OCI-LY7 (cell line): ENCODE measurements around the gene TIFAB. TPM values are rescaled to one million over a fixed set of nuclear protein-coding genes. Genes with fewer than 3 reads are reported as not detected.

Experiments used
- BruUV-seq: library from RNA; stranded (reverse); fragments of 400-500 nt; replicated peaks from 2 replicates; lab custom pipeline; 2021; lab: Mats Ljungman, UMichigan
- CTCF ChIA-PET: fragments of 300-600 bp; sonication (Branson Sonifier 250); formaldehyde crosslinking; loops from one replicate; lab custom pipeline; 2022; ENCODE audit warnings: antibody characterized with exemption; ENCODE audit not compliant: unreplicated experiment; lab: Charles Lee
- POLR2A ChIA-PET: fragments of 300-600 bp; sonication (Branson Sonifier 250); formaldehyde crosslinking; loops from one replicate; lab custom pipeline; 2022; ENCODE audit warnings: antibody characterized with exemption; lab: Charles Lee
- DNase-seq: peaks from one replicate; pipeline ENCODE4 v3.0.0-alpha.2; 2015; ENCODE audit warnings: low spot score
- H2AFZ ChIP-seq: fragments of 200-600 bp; sonication (generic), shearing (Covaris generic); 2 replicates; pipeline ENCODE4 v1.6.1; 2014; ENCODE audit warnings: mild to moderate bottlenecking, antibody characterized with exemption, low read length, moderate library complexity
- H3K27ac ChIP-seq: fragments of 200-600 bp; sonication (generic); 2 replicates; pipeline ENCODE4 v1.5.1; 2014; ENCODE audit warnings: mixed run types, low read depth, mild to moderate bottlenecking, moderate library complexity, low read length, inconsistent platforms; ENCODE audit not compliant: poor library complexity, severe bottlenecking
- H3K36me3 ChIP-seq: fragments of 200-600 bp; sonication (generic); 2 replicates; pipeline ENCODE4 v1.6.1; 2014; ENCODE audit warnings: mild to moderate bottlenecking, antibody characterized with exemption, low read length, moderate library complexity, mixed read lengths; ENCODE audit not compliant: insufficient read depth
- H3K4me1 ChIP-seq: fragments of 200-600 bp; sonication (generic); 2 replicates; pipeline ENCODE4 v1.5.1; 2014; ENCODE audit warnings: mild to moderate bottlenecking, low read length; ENCODE audit not compliant: insufficient read depth, poor library complexity, severe bottlenecking
- H3K4me2 ChIP-seq: fragments of 200-600 bp; sonication (generic); 2 replicates; pipeline ENCODE4 v1.6.1; 2014; ENCODE audit warnings: mild to moderate bottlenecking, low read length
- H3K4me3 ChIP-seq: fragments of 200-600 bp; sonication (generic); 2 replicates; pipeline ENCODE4 v1.5.1; 2014; ENCODE audit warnings: mild to moderate bottlenecking, low read depth, low read length; ENCODE audit not compliant: poor library complexity, severe bottlenecking
- H3K79me2 ChIP-seq: fragments of 200-600 bp; sonication (generic); 2 replicates; pipeline ENCODE4 v1.6.1; 2016; ENCODE audit warnings: low read depth, mild to moderate bottlenecking, low read length, moderate library complexity, mixed read lengths; ENCODE audit not compliant: insufficient read depth
- H3K9me2 ChIP-seq: fragments of 200-600 bp; sonication (generic); 2 replicates; pipeline ENCODE4 v1.6.1; 2016; ENCODE audit warnings: mild to moderate bottlenecking, low read length, mixed read lengths; ENCODE audit not compliant: insufficient read depth
- H3K9me3 ChIP-seq: fragments of 200-600 bp; sonication (generic); 2 replicates; pipeline ENCODE4 v1.6.1; 2014; ENCODE audit warnings: mild to moderate bottlenecking, mixed run types, low read length, mixed read lengths
- H4K20me1 ChIP-seq: fragments of 200-600 bp; sonication (generic); 2 replicates; pipeline ENCODE4 v1.6.1; 2014; ENCODE audit warnings: mild to moderate bottlenecking, antibody characterized with exemption, low read length, moderate library complexity, mixed read lengths; ENCODE audit not compliant: insufficient read depth
- CTCF ChIP-seq: fragments of 200-600 bp; sonication (generic); conservative IDR thresholded peaks from 2 replicates; pipeline ENCODE4 v1.5.1; 2014; ENCODE audit warnings: mild to moderate bottlenecking, antibody characterized with exemption, low read length, moderate library complexity, mixed read lengths
- EZH2phosphoT487 ChIP-seq: fragments of 200-600 bp; sonication (generic); IDR thresholded peaks from 2 replicates; pipeline ENCODE4 v1.6.1; 2018; ENCODE audit warnings: low read depth, borderline replicate concordance, mild to moderate bottlenecking, mixed run types, antibody characterized with exemption, low read length, moderate library complexity, mixed read lengths
- intact Hi-C: fragments of 100-400 bp; cut with micrococcal nuclease; formaldehyde crosslinking; loops from one replicate; pipeline ENCODE4 v1.10.0; 2022; ENCODE audit not compliant: unreplicated experiment
- total RNA-seq, 2 experiments: library from RNA; depleted of rRNA in 1 of 2; stranded (reverse); fragments of >200 nt in 1 of 2; shearing (Covaris generic) in 1 of 2; gene quantifications; 2 replicates each; pipeline ENCODE4 v1.2.3, GENCODE V29; 2014 to 2022

TIFAB gene
- total RNA-seq, 2 experiments from 2014 or later, result not detected

GRCh38 chr5:135455876-135456237 lies 3.7 kb upstream of the TIFAB start:
- Histone ChIP-seq H3K79me2 (no peaks in the 10 kb centered on the region), H3K27ac (no peak overlapping the region), H3K9me2 (no peaks in the 10 kb centered on the region), H3K9me3 (no peaks in the 10 kb centered on the region), H2AFZ (no peak overlapping the region), H3K36me3 (no peaks in the 10 kb centered on the region), H4K20me1 (no peaks in the 10 kb centered on the region), H3K4me3 (no peak overlapping the region), H3K4me1 (no peaks in the 10 kb centered on the region), H3K4me2 (no peak overlapping the region)
- intact Hi-C loops, result no loop called here
- BruUV-seq, result no TSS peak
- ChIA-PET CTCF (no interaction called here), POLR2A (interaction anchor here (0.6 kb wide), 1 partner anchor 50 kb away, joined by 7 read pairs; no protein-coding TSS in a partner anchor)
- TF ChIP-seq CTCF (no peak), EZH2phosphoT487 (no peak)
- DNase-seq, result no peak

- ChIA-PET CTCF (interaction anchor here (0.6 kb wide), 1 partner anchor 97 kb away, joined by 4 read pairs; no protein-coding TSS in a partner anchor), POLR2A (no interaction called here)
- no peak overlapping the region for H3K4me2 ChIP-seq
- intact Hi-C loops, result no loop called here
- BruUV-seq, result no TSS peak
- no peaks in the 10 kb centered on the region for H3K9me3 ChIP-seq
- H2AFZ ChIP-seq, result no peak overlapping the region
- no peaks in the 10 kb centered on the region for H3K36me3 ChIP-seq
- no peaks in the 10 kb centered on the region for H3K9me2 ChIP-seq
- H3K4me1 ChIP-seq, result no peaks in the 10 kb centered on the region
- H3K27ac ChIP-seq, result no peak overlapping the region
- no peak overlapping the region for H3K4me3 ChIP-seq
- no peaks in the 10 kb centered on the region for H3K79me2 ChIP-seq
- no peaks in the 10 kb centered on the region for H4K20me1 ChIP-seq
- DNase-seq, result no peak
- TF ChIP-seq EZH2phosphoT487, result no peak
- TF ChIP-seq CTCF, result no peak
Measured at GRCh38 chr5:135454946-135455345, 2.8 kb upstream of the TIFAB start.

- H3K4me1 ChIP-seq, result no peaks in the 10 kb centered on the region
- H3K4me2 ChIP-seq, result no peak overlapping the region
- no peaks in the 10 kb centered on the region for H3K9me2 ChIP-seq
- ChIA-PET POLR2A (no interaction called here), CTCF (no interaction called here)
- no peak overlapping the region for H3K4me3 ChIP-seq
- H3K79me2 ChIP-seq, result no peaks in the 10 kb centered on the region
- TF ChIP-seq EZH2phosphoT487 (no peak), CTCF (no peak)
- intact Hi-C loops, result no loop called here
- no peaks in the 10 kb centered on the region for H3K9me3 ChIP-seq
- no peak for DNase-seq
- no peaks in the 10 kb centered on the region for H3K36me3 ChIP-seq
- no peaks in the 10 kb centered on the region for H4K20me1 ChIP-seq
- H2AFZ ChIP-seq, result no peak overlapping the region
- no peak overlapping the region for H3K27ac ChIP-seq
- BruUV-seq, result no TSS peak
Measured at GRCh38 chr5:135453613-135454012, 1.5 kb upstream of the TIFAB start.
